HG03280 (cell line): ENCODE results near the gene CTAGE1.
"Not testable (repeated sequence)": the region's sequence is repeated elsewhere in the genome, so short reads cannot be mapped to it uniquely, and the experiment has no call there.

Experiments used
- ATAC-seq: cut with Tn5 transposase; IDR thresholded peaks from one replicate; pipeline ENCODE4 v1.9.1; 2021; ENCODE audit warnings: mild to moderate bottlenecking, moderate library complexity; ENCODE audit not compliant: unreplicated experiment

The CTAGE1 gene

GRCh38 chr18:22393164-22393563, 24.6 kb downstream of the CTAGE1 start:
- ATAC-seq = not testable (repeated sequence)

- ATAC-seq = no peak
These were observed 26.0 kb downstream of the CTAGE1 start for GRCh38 chr18:22391407-22392345.

GRCh38 chr18:22387787-22388186, 29.9 kb downstream of the CTAGE1 start:
- ATAC-seq = no peak

GRCh38 chr18:22387364-22387763, 30.4 kb downstream of the CTAGE1 start:
- ATAC-seq = no peak

GRCh38 chr18:22385718-22386117, 32.0 kb downstream of the CTAGE1 start:
- no peak for ATAC-seq

GRCh38 chr18:22378672-22379282, 38.9 kb downstream of the CTAGE1 start:
- no peak for ATAC-seq

GRCh38 chr18:22377769-22378168, 39.9 kb downstream of the CTAGE1 start:
- ATAC-seq = no peak

- no peak for ATAC-seq
These were observed 47.3 kb downstream of the CTAGE1 start for GRCh38 chr18:22370414-22370813.

- ATAC-seq = no peak
These were observed 49.7 kb downstream of the CTAGE1 start for GRCh38 chr18:22368021-22368420.

GRCh38 chr18:22367303-22367702, 50.4 kb downstream of the CTAGE1 start:
- no peak for ATAC-seq

- no peak for ATAC-seq
These were observed 53.8 kb downstream of the CTAGE1 start for GRCh38 chr18:22363867-22364463.
